GF-D8 (cell line): ENCODE data around the gene FHIT.

Experiments
- DNase-seq: peaks from one replicate; lab custom pipeline; 2025; lab: John Stamatoyannopoulos, UW

Gene FHIT

DNA sequence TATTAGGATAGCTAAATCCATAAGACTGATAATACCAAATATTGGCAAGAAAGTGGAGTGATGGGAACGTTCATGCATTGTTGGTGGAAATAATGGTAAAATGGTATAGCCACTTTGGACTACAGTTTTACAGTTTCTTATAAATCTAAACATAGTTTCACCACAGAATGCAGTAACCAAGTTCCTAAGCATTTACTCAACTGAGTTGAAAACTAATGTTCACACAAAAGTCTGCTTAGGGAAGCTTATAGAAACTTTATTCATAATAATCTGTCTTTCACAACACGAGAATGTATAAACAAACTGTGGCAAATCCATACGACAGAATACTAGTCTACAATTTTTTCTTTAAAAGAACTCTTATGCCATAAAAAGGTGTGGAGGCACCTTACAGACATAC lies 969.3 kb downstream of the FHIT start:
- DNase-seq, result no peak

DNA sequence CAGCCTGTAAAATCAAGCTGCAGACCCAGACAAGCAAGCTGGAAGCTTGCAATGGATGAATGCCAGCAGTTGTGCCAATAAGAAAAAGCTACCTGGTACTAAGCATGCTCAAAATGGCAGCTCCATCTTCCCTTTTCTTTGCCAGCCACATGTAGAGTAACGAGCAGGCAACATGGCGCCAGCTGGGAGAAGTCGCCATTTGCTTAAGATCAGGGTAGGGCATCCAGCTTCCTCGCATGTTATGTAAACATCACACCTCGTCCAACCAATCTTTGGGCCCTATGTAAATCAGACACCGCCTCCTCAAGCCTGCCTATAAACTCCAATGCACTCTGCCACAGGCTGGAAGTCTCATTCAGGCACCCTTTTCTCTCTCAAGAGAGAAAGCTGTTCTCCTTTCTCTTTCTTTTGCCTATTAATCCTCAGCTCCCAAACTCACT lies 973.9 kb downstream of the FHIT start:
- DNase-seq, result no peak

- DNase-seq, result no peak
These were observed 974.6 kb downstream of the FHIT start for GRCh38 chr3:60276615-60277014.

GRCh38 chr3:60274646-60275045 lies 976.6 kb downstream of the FHIT start:
- DNase-seq, result no peak

DNA sequence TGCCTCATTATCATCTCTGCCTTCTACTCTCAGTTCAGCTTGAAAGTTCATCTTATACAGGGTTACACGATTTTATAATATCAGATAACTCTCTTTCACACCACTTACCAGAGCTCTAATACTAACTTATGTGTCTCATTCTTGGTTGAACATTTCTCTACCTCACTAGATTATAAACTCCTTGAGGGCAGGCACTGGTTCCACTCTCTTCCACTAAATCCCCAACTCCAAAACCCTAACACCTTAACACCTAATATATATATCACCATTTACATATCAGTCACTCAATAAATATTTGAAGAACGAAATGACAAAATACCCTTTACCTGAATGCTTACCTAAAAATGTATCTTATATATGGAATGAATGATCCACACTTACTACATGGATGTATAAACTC lies 977.2 kb downstream of the FHIT start:
- DNase-seq, result no peak

- DNase-seq, result no peak
These were observed 981.4 kb downstream of the FHIT start for GRCh38 chr3:60269829-60270266.

- DNase-seq, result no peak
These were observed 981.9 kb downstream of the FHIT start for GRCh38 chr3:60269377-60269776.

GRCh38 chr3:60268123-60268522 lies 983.1 kb downstream of the FHIT start:
- no peak for DNase-seq

- DNase-seq, result no peak
These were observed 984.8 kb downstream of the FHIT start for GRCh38 chr3:60266444-60266843.

DNA sequence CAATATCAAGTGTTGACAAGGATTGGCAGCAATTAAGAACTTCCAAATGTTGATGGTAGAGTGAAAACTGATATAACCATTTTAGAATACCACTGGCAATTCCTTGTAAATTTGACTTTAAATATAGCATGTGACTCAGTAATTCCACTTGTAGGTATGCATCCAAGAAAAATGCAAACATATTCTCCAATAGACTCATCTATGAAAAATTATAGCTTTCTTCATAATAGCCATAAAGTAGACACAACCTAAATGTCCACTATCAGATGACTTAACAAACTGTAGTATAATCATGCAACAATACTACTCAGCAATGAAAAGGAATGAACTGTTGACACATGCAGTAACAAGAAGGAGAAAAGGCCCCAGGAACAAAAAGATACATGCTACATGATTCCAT lies 988.1 kb downstream of the FHIT start:
- DNase-seq, result no peak

DNA sequence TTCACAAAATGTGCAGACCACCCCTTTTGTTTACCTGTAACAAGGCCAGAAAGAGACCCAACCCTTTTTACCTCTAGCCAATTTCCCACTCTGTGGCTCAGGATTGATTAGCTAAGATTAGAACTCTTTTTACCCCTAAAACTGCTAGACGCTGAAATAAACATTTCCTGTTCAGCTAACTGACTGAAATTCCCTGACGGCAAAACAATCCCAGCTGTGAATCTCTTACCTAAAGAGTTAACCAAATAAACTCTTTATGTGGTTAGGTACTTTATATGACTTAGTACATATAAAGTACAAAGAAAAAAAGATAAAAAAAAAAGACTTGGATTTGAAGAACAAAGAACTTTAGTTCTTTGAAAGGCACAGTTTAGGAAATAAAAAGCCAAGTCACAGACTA lies 988.7 kb downstream of the FHIT start:
- no peak for DNase-seq

DNA sequence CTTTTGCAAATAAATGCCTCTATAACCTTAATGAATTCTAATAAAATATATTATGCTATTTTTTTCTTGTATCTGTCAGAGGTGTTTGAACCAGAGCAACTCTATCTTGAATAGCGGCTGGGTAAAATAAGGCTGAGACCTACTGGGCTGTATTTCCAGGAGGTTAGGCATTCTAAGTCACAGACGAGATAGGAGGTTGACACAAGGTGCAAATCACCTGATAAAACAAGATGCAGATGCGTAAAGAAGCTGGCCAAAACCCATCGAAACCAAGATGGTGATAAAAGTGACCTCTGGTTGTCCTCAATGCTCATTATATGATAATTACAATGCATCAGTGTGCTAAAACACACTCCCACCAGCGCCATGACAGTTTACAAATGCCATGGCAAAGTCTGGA lies 990.7 kb downstream of the FHIT start:
- DNase-seq, result no peak

DNA sequence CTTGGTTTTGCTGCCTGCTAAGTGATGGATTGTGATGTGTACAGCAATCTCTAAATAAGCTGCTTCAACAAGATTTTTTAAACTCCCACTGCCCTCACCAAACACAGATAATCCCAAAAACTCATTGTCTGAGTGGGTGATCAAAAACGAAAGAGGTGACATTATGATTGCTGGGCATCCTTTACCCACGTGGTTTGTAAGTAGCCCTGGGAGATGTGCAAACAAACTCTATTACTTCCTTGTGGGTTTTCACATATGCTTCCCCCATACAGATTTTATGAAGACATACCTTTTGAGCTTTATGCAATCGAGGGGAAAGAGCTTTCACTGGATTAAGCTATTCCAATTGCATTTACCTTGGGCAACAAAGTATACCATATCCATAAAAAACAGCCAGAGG lies 1000.4 kb downstream of the FHIT start:
- no peak for DNase-seq

GRCh38 chr3:60250206-60250605 lies 1001.0 kb downstream of the FHIT start:
- no peak for DNase-seq

- DNase-seq, result no peak
These were observed 1004.9 kb downstream of the FHIT start for GRCh38 chr3:60246361-60246760.

DNA sequence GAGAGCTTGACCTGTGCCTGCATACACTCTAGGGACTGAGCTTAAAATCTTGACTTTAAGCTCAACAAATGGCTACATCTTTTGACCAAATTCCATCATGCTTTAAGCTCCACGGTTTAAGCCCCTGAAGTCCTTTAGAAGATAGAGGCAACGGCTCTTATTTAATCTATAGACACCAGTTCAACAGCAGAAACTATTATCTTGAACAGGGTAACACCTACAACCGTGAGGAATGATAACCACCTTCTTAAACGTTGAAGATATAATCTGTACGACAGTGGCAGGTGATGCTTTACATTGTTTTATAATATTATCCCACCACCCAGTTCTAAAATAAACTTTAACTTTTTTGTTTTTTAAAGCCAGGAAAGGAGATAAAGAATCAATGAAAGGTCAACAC lies 1007.8 kb downstream of the FHIT start:
- DNase-seq, result no peak

DNA sequence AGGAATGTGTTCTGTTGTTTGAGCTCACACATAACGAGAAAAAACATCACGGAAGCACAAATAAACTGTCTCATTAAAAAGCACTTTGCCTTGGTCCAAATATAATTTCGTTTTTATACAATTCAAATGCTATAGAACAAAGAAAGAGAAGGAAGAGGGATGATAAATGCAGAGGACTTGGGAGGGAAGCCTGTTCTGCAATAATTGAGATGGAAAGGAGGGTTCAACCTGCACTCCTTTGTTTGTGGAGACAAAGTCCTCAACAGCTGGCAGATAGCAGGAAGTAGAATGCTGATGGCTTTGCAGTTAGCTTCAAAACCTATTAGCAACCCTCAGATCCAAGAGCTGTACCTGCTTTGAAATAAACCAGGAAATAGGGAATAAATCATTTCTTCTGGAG lies 1010.8 kb downstream of the FHIT start:
- DNase-seq, result no peak

GRCh38 chr3:60238550-60238949 lies 1012.7 kb downstream of the FHIT start:
- no peak for DNase-seq

DNA sequence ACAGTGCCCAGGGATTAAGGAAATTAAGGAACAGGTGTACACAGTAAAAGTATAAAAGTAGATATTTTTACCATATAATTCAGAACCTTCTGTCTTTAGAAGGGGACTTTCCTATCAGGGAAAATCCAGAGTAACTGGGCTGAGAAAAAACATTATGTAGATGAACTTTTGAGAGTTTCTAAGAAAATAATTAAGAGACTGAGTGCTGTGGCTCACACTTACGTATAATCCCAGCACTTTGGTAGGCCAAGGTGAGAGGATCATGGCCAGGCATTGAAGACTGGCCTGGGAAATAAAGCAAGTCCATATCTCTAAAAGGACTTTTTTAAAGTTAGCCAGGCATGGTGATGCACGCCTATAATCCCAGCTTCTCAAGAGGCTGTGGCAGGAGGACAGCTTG lies 1021.8 kb downstream of the FHIT start:
- no peak for DNase-seq

DNA sequence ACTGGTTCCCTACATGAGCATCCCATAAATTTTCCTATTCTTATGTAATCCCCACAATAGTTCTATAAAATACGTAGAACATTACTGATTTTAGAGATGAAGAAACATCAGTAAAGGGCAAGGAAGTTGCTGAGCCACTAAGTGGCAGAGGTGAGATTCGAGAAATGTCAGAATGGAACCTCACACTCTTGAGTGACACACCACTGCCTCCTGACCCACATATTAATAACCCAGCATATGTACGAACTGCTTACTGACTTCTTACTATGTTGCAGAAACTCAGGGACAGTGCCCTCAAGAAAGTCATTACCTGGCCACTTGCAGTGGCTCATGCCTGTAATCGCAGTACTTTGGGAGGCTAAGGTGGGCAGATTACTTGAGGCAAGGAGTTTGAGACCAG lies 1022.4 kb downstream of the FHIT start:
- no peak for DNase-seq

DNA sequence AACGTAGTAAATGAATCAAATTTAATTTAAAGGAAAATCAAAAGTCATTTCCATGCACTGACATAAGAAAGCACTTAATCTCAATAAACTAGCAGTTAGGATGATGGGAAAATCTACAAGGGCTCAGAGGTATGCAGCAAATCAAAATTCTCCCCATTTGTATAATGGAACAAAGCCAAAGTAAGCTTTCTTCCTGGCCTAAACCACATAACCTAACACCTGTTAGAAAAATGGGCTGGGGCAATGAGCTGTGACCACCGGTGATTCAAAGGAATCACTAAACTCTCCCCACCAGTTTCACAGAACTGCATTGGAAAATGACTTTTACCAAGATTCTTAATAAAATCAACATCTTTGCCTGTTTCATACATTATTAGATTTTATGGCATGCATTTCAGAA lies 1024.3 kb downstream of the FHIT start:
- no peak for DNase-seq

DNA sequence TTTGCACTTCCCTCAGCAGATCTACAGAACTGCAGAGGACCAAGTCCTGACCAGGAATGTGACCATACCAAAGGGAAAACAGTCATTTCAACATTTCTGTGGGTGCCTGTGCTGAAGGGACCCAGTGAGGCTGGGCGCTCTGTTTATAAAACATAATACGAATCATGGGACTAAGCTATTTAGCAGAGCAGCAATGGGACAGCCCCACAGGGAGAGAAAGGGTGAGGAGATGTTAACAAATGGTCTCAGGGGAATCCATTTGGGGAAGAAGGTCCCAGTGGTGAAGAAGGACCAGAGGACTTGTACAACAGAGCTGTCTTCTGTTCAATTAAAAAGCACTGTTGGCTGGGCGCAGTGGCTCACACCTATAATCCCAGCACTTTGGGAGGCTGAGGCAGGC lies 1025.4 kb downstream of the FHIT start:
- no peak for DNase-seq

- no peak for DNase-seq
These were observed 1030.5 kb downstream of the FHIT start for GRCh38 chr3:60220768-60221167.

GRCh38 chr3:60219501-60219900 lies 1031.8 kb downstream of the FHIT start:
- DNase-seq, result no peak
